ENCODE results near the gene PLA2G4E. TPM values are rescaled to one million over a fixed set of nuclear protein-coding genes. Genes with fewer than 3 reads are reported as not detected.

The PLA2G4E gene
- polyA plus RNA-seq, 1 donor (not counting 4 experiments of a cell fraction or from before 2014, with no cell fraction given), result 3.5 TPM

- no peaks in the 10 kb centered on the region for H3K9me1 ChIP-seq (ENCODE audit: control insufficient read depth, extremely low read depth, insufficient read depth, low read length)
- H3K36me3 ChIP-seq (ENCODE audit: control insufficient read depth in 2 of 2, extremely low read depth in 1 of 2, insufficient read depth in 2 of 2, low read length in 2 of 2), result no peaks in the 10 kb centered on the region
- H4K20me1 ChIP-seq (ENCODE audit: control insufficient read depth, extremely low read depth, insufficient read depth, low read length), result no peaks in the 10 kb centered on the region
- no peak for DNase-seq (ENCODE audit: low read depth, low spot score)
- dilution Hi-C loops (cut with MboI; ENCODE audit: extremely low pct_ligation_motif_present, low sequenced_read_pairs), result no loop called here
- no peak for FAIRE-seq
- no peak overlapping the region for H3K27ac ChIP-seq (ENCODE audit: control insufficient read depth, insufficient read depth, low read length)
- no peak overlapping the region for H2AFZ ChIP-seq (ENCODE audit: control insufficient read depth, low read length)
- no peak overlapping the region for H3K4me2 ChIP-seq (ENCODE audit: control insufficient read depth, extremely low read depth, insufficient read depth, low read depth, low read length)
- TF ChIP-seq, protein P1, sequence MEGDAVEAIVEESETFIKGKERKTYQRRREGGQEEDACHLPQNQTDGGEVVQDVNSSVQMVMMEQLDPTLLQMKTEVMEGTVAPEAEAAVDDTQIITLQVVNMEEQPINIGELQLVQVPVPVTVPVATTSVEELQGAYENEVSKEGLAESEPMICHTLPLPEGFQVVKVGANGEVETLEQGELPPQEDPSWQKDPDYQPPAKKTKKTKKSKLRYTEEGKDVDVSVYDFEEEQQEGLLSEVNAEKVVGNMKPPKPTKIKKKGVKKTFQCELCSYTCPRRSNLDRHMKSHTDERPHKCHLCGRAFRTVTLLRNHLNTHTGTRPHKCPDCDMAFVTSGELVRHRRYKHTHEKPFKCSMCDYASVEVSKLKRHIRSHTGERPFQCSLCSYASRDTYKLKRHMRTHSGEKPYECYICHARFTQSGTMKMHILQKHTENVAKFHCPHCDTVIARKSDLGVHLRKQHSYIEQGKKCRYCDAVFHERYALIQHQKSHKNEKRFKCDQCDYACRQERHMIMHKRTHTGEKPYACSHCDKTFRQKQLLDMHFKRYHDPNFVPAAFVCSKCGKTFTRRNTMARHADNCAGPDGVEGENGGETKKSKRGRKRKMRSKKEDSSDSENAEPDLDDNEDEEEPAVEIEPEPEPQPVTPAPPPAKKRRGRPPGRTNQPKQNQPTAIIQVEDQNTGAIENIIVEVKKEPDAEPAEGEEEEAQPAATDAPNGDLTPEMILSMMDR (optimal IDR thresholded peaks at IDR 0.05 in 1 of 3, IDR thresholded peaks at IDR 0.05 in 1 of 3, conservative IDR thresholded peaks at IDR 0.05 in 1 of 3; ENCODE audit: extremely low read depth in 1 of 3, insufficient read depth in 2 of 3, low read length in 3 of 3), result no peak
- TF ChIP-seq EZH2 (IDR thresholded peaks at IDR 0.05; ENCODE audit: low read length), result no peak
- no peaks in the 10 kb centered on the region for H3K27me3 ChIP-seq (ENCODE audit: control insufficient read depth, extremely low read depth, insufficient read depth, low read length)
- H3K4me1 ChIP-seq (ENCODE audit: control insufficient read depth, extremely low read depth, insufficient read depth, low read length), result no peaks in the 10 kb centered on the region
- H3K4me3 ChIP-seq (ENCODE audit: control insufficient read depth in 2 of 3, extremely low read depth in 1 of 3, insufficient read depth in 2 of 3, low read depth in 1 of 3, low read length in 3 of 3), result no peak overlapping the region
- H3K9me3 ChIP-seq (ENCODE audit: control insufficient read depth, low read depth, low read length), result no peaks in the 10 kb centered on the region
- H3K79me2 ChIP-seq (ENCODE audit: control insufficient read depth, insufficient read depth, low read length), result no peaks in the 10 kb centered on the region
- no peak overlapping the region for H3K9ac ChIP-seq (ENCODE audit: control insufficient read depth, extremely low read depth, insufficient read depth, low read length)
Observed at GRCh38 chr15:41994772-41995475, 25.9 kb downstream of the PLA2G4E start.

DNA sequence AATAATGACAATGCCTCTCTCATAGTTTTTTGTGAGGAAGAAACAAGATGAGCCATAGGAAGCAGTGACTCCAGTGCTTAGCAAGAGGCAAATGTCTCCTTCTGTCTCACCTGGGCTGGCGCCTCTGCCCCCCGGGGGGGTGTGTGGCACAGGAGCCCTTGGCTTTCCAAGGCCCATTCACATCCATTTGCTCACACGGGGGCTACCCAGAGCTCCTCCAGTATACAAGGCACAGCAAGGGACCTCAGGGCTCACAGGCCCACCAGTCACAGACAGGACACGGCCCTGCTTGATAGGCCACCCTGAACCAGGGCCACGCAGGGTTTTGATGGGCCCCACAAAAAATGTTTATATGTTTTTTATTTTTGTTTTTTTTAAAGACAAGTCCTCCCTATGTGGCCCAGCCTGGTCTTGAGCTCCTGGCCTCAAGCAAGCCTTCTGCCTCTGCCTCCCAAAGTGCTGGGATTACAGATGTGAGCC, 26.6 kb downstream of the PLA2G4E start:
- FAIRE-seq (no peak), DNase-seq (ENCODE audit: low read depth, low spot score) (no peak)
- no peak for TF ChIP-seq EZH2 (IDR thresholded peaks at IDR 0.05; ENCODE audit: low read length)
- TF ChIP-seq, protein P1 (optimal IDR thresholded peaks at IDR 0.05 in 1 of 3, IDR thresholded peaks at IDR 0.05 in 1 of 3, conservative IDR thresholded peaks at IDR 0.05 in 1 of 3; ENCODE audit: extremely low read depth in 1 of 3, insufficient read depth in 2 of 3, low read length in 3 of 3), result no peak
- Histone ChIP-seq H3K4me1 (ENCODE audit: control insufficient read depth, extremely low read depth, insufficient read depth, low read length) (no peaks in the 10 kb centered on the region), H3K9me1 (ENCODE audit: control insufficient read depth, extremely low read depth, insufficient read depth, low read length) (no peaks in the 10 kb centered on the region), H2AFZ (ENCODE audit: control insufficient read depth, low read length) (no peak overlapping the region), H3K27ac (ENCODE audit: control insufficient read depth, insufficient read depth, low read length) (no peak overlapping the region), H3K9me3 (ENCODE audit: control insufficient read depth, low read depth, low read length) (no peaks in the 10 kb centered on the region), H3K36me3 (ENCODE audit: control insufficient read depth in 2 of 2, extremely low read depth in 1 of 2, insufficient read depth in 2 of 2, low read length in 2 of 2) (no peaks in the 10 kb centered on the region), H3K9ac (ENCODE audit: control insufficient read depth, extremely low read depth, insufficient read depth, low read length) (no peak overlapping the region), H3K4me2 (ENCODE audit: control insufficient read depth, extremely low read depth, insufficient read depth, low read depth, low read length) (no peak overlapping the region), H3K27me3 (ENCODE audit: control insufficient read depth, extremely low read depth, insufficient read depth, low read length) (no peaks in the 10 kb centered on the region), H4K20me1 (ENCODE audit: control insufficient read depth, extremely low read depth, insufficient read depth, low read length) (no peaks in the 10 kb centered on the region), H3K4me3 (ENCODE audit: control insufficient read depth in 2 of 3, extremely low read depth in 1 of 3, insufficient read depth in 2 of 3, low read depth in 1 of 3, low read length in 3 of 3) (no peak overlapping the region), H3K79me2 (ENCODE audit: control insufficient read depth, insufficient read depth, low read length) (no peaks in the 10 kb centered on the region)
- dilution Hi-C loops (cut with MboI; ENCODE audit: extremely low pct_ligation_motif_present, low sequenced_read_pairs), result no loop called here

All from keratinocyte (primary cell).